Mucosa of descending colon (tissue), 3 donors: Measurements from ENCODE around the gene FGF3. TPM values are rescaled to one million over a fixed set of nuclear protein-coding genes. Genes with fewer than 3 reads are reported as not detected.

Experiments
- ATAC-seq: fragments of 200-7000 bp; cut with Tn5 transposase; one replicate; pipeline ENCODE4 v1.9.1; 2020; ENCODE audit warnings: mild to moderate bottlenecking, moderate library complexity
- DNase-seq, 3 donors: peaks; one replicate each; pipeline ENCODE4 v3.0.0-alpha.2; 2020
- H3K36me3 ChIP-seq: fragments of 200-600 bp; one replicate; pipeline ENCODE4 v1.8.0; 2021; ENCODE audit warnings: low read depth, mild to moderate bottlenecking
- H3K4me1 ChIP-seq: fragments of 200-600 bp; one replicate; pipeline ENCODE4 v1.8.0; 2021; ENCODE audit warnings: low read depth, mild to moderate bottlenecking
- H3K4me3 ChIP-seq: fragments of 200-600 bp; one replicate; pipeline ENCODE4 v1.8.0; 2021; ENCODE audit warnings: mild to moderate bottlenecking
- H3K9me3 ChIP-seq: fragments of 200-600 bp; one replicate; pipeline ENCODE4 v1.8.0; 2021; ENCODE audit warnings: mild to moderate bottlenecking
- CTCF ChIP-seq: fragments of 200-600 bp; IDR thresholded peaks from one replicate; pipeline ENCODE4 v1.8.0; 2022; ENCODE audit warnings: antibody characterized with exemption, mild to moderate bottlenecking
- intact Hi-C, 2 donors: fragments of 100-400 bp; cut with DNase I in 1 of 2; cut with micrococcal nuclease in 1 of 2; formaldehyde crosslinking; loops; one replicate each; pipeline versions ENCODE4 v1.11.0 to v1.11.1; 2022; cut with DNase I, micrococcal nuclease
- long read RNA-seq, 2 donors: library from polyadenylated mRNA; unstranded; transcript quantifications; one replicate each; pipeline ENCODE4 v2.0.0, GENCODE V29; 2019 to 2021
- total RNA-seq, 3 donors: library from RNA; stranded (reverse); fragmentation: NEBNext Ultra II Directional in 2 of 3; extraction: Animal tissue kit (Norgen Biotek cat#: 25700) in 2 of 3; gene quantifications; one replicate each; pipeline versions ENCODE4 v1.2.1 to v1.2.4, GENCODE V29; 2021 to 2023
- donor health status: DM: no; HTN: no; CAD: no; lungs with moderate emphysema.
- donor health status: DM: no; HTN: no; CAD: no.
- donor health status: DM: no; HTN: yes; CAD: no.

FGF3 gene
- total RNA-seq: not detected
- long read RNA-seq, donor 1: 0 reads
- long read RNA-seq, donor 2: 0 reads

GRCh38 chr11:69818603-69819441, at the start of gene FGF3:
TSS of gene FGF3 (minus strand) at chr11:69819416. CDS start at chr11:69818933, 483 bp downstream.
- DNase-seq: no peak
- ATAC-seq: no peak

GRCh38 chr11:69868871-69869270, 49.7 kb upstream of the FGF3 start:
- Histone ChIP-seq H3K4me1 (no peaks in the 10 kb centered on the region), H3K4me3 (no peak overlapping the region), H3K36me3 (no peaks in the 10 kb centered on the region), H3K9me3 (no peaks in the 10 kb centered on the region)
- TF ChIP-seq CTCF: no peak
- intact Hi-C loops: no loop called here
- ATAC-seq (no peak), DNase-seq (no peak)

More at GRCh38 chr11:69818603-69819441, at the start of gene FGF3:
- Histone ChIP-seq H3K9me3 (no peaks in the 10 kb centered on the region), H3K36me3 (no peaks in the 10 kb centered on the region), H3K4me1 (peaks cover 3% of the 10 kb centered on the region), H3K4me3 (no peak within 1 kb of the TSS)
- no peak for TF ChIP-seq CTCF
- intact Hi-C loops: no loop called here

- DNase-seq (no peak), ATAC-seq (no peak)
- Histone ChIP-seq H3K4me3 (no peak overlapping the region), H3K4me1 (no peaks in the 10 kb centered on the region), H3K9me3 (no peaks in the 10 kb centered on the region), H3K36me3 (no peaks in the 10 kb centered on the region)
- no peak for TF ChIP-seq CTCF
- intact Hi-C loops: no loop called here
These were observed 49.0 kb upstream of the FGF3 start for GRCh38 chr11:69868006-69868810.

- H3K36me3 ChIP-seq: no peaks in the 10 kb centered on the region
- no peaks in the 10 kb centered on the region for H3K9me3 ChIP-seq
- ATAC-seq: no peak
- no peaks in the 10 kb centered on the region for H3K4me1 ChIP-seq
- H3K4me3 ChIP-seq: no peak overlapping the region
- intact Hi-C loops: no loop called here
- DNase-seq: no peak
- TF ChIP-seq CTCF: no peak
These were observed 48.1 kb upstream of the FGF3 start for GRCh38 chr11:69867076-69868005.

GRCh38 chr11:69866648-69867047, 47.4 kb upstream of the FGF3 start:
- Histone ChIP-seq H3K4me1 (no peaks in the 10 kb centered on the region), H3K36me3 (no peaks in the 10 kb centered on the region), H3K9me3 (no peaks in the 10 kb centered on the region), H3K4me3 (no peak overlapping the region)
- ATAC-seq (no peak), DNase-seq (no peak)
- no peak for TF ChIP-seq CTCF
- intact Hi-C loops: no loop called here
